Thyroid gland (tissue), 4 donors: Measurements from ENCODE around the gene LRMDA.

Experiments used
- POLR2A ChIP-seq, 2 donors: fragments of 450-650 bp; IDR thresholded peaks; one replicate each; pipeline ENCODE4 v1.6.1; 2017; ENCODE audit warnings: antibody characterized with exemption in 2 of 2, mild to moderate bottlenecking in 2 of 2, moderate library complexity in 1 of 2
- TF ChIP-seq, protein P1 (sequence below), 6 experiments: fragments of 200-600 bp in 3 of 6; fragments of 450-650 bp in 3 of 6; sonication (generic) in 3 of 6; IDR thresholded peaks; one replicate each; pipeline ENCODE4 v1.5.1; 2016 to 2019; ENCODE audit warnings: antibody characterized with exemption in 6 of 6, mild to moderate bottlenecking in 2 of 6, inconsistent platforms in 1 of 6, moderate library complexity in 1 of 6

GRCh38 chr10:76050291-76050625 lies 618.8 kb downstream of the LRMDA start:
- TF ChIP-seq, protein P1, sequence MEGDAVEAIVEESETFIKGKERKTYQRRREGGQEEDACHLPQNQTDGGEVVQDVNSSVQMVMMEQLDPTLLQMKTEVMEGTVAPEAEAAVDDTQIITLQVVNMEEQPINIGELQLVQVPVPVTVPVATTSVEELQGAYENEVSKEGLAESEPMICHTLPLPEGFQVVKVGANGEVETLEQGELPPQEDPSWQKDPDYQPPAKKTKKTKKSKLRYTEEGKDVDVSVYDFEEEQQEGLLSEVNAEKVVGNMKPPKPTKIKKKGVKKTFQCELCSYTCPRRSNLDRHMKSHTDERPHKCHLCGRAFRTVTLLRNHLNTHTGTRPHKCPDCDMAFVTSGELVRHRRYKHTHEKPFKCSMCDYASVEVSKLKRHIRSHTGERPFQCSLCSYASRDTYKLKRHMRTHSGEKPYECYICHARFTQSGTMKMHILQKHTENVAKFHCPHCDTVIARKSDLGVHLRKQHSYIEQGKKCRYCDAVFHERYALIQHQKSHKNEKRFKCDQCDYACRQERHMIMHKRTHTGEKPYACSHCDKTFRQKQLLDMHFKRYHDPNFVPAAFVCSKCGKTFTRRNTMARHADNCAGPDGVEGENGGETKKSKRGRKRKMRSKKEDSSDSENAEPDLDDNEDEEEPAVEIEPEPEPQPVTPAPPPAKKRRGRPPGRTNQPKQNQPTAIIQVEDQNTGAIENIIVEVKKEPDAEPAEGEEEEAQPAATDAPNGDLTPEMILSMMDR (IDR thresholded peaks at IDR 0.05) = no peak
- TF ChIP-seq POLR2A (IDR thresholded peaks at IDR 0.05) = no peak
